NCI-H526 (cell line): ENCODE results near the gene ZDHHC9.

Experiments
- DNase-seq, 2 experiments: peaks; one replicate each; lab custom pipeline; 2025; lab: John Stamatoyannopoulos, UW

ZDHHC9 gene

GRCh38 chrX:129785160-129785947, 58.3 kb downstream of the ZDHHC9 start:
- DNase-seq = no peak

DNA sequence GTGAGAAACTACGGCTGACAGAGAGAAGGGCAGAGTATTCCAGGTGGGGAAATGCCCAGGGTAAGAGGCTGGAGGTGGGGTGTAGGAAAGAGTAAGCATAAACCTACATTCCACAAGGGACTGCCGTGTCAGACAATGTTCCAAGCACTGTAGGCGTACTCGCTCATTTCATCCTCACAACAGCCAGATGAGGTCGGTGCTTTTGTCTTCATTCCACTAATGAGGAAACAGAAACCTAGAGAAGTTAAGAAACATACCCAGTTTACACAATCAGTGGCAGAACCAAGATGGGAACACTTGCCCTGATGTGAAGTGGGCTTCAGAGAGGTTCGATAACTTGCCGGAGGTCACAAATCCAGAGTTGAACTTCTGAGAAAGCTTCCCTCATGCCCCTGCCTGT, 59.3 kb downstream of the ZDHHC9 start:
- DNase-seq = no peak

GRCh38 chrX:129783291-129783713, 60.4 kb downstream of the ZDHHC9 start:
- no peak for DNase-seq

- no peak for DNase-seq
Observed at GRCh38 chrX:129782706-129783105, 61.0 kb downstream of the ZDHHC9 start.

GRCh38 chrX:129781680-129782495, 61.8 kb downstream of the ZDHHC9 start:
- DNase-seq = no peak

- DNase-seq = no peak
Observed at GRCh38 chrX:129781134-129781672, 62.5 kb downstream of the ZDHHC9 start.

DNA sequence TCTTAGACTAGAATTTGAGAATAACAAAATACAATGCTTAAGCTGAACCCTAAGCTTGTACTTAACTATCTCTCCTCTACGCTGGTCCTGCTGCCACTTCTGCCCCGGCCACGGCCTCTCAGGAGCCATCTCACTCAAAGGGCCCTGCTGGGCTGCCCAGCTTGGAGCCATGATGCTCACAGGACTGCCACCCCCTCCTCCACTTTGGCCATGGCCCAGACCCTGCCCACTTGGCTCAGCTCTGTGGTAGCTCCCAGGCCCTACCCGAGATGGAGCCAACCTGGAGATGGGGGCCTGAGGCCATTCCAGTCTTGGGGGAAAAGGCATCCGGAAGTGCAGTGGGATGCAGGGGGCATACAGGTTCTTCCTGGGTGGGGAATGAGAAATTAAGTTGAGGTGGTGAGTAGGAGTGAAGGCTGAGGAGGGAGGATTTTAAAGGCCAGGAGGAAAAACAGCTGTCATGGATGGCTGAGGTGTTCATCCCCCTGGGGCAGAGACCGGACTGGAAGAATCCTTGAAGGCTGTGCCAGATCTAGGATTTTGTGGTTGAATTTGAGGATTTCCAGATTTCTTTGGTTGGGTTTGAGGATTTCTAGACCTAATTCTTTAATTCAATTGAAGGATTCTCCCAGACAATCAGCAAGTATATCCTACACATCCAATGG, 63.1 kb downstream of the ZDHHC9 start:
- no peak for DNase-seq

- no peak for DNase-seq
Observed at GRCh38 chrX:129779747-129780146, 63.9 kb downstream of the ZDHHC9 start, which contains the start of gene SASH3. TSS of gene SASH3 (plus strand) at chrX:129779949. CDS start at chrX:129780098, 149 bp downstream.

GRCh38 chrX:129779086-129779672, 64.5 kb downstream of the ZDHHC9 start:
- DNase-seq = no peak

DNA sequence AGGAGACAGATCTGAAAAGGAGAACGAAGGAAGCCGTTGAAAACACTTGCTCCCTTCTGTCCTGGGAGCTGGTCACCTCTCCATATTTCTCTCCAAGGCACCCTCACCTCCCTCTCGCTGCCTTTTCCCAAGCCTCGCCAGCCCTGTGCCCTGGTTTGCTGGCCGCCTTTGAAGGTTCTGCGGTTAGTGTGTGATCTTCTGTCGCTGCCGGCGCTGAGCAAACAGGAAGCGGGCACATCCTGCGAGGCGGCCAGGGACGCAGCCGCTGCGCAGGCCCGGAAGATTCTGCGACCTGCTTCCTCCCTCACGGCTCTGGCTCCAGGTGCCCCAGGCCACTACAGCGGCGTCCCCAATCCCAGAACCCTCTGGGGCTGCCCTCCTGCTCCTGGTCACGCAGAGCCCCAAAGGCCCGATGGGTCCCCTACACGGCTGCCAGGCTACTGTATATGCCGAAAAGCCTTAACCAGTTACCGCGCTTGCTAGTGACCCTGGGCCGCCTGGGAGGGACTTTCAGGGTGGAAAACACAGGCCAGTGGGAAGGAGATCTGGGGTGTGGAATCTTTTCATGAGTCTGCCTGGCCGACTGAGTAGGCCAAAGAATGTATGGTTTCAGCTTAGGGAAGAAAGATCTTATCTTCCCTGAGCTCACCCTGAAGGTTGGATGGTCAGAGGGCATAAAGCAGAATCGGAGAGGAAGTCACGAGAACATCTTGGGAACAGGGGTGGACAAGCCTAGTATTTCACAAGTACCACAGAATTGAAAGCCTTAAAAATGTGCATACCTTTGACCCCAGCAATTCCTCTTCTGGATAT, 66.3 kb downstream of the ZDHHC9 start:
- peak in 1 of 2 experiments; percentile 54 for DNase-seq

DNA sequence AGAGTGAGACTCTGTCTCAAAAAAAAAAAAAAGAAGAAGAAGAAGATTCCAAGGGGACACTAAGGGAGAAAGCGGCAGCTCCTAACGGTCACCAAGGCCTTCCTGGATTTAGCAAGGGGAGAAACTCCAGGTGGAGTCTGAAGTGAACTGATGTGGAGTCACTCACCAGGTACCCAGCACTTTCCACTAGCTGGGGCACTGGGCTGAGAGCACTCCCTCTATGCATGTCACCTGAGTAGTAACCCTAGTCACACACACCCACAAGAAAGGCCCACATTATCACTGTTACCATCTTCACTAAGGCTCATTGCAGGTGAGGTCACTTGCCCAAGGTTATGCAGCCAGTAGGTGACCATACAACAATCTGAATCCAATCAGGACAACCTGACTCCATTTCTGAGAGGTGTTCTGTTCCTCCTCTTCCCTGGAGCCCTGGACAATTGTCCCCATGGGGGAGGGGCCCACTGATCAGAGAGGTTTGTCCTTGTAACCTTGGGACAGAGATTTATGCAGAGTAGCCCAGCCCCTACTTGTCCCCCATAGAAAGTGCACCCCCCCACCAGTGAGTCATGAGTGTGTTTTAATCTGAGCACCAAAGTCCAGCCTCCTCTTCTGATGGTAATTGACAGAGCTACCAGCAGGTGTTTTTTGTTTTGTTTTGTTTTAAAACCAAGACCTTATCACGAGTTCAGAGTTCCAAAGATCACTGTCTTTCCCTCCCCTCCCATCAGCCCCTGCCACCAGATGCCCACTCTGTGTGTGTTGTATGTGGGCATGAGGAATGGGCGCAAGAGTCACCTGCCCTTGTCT, 69.8 kb downstream of the ZDHHC9 start:
- DNase-seq = no peak

GRCh38 chrX:129772796-129773431, 70.8 kb downstream of the ZDHHC9 start:
- no peak for DNase-seq

DNA sequence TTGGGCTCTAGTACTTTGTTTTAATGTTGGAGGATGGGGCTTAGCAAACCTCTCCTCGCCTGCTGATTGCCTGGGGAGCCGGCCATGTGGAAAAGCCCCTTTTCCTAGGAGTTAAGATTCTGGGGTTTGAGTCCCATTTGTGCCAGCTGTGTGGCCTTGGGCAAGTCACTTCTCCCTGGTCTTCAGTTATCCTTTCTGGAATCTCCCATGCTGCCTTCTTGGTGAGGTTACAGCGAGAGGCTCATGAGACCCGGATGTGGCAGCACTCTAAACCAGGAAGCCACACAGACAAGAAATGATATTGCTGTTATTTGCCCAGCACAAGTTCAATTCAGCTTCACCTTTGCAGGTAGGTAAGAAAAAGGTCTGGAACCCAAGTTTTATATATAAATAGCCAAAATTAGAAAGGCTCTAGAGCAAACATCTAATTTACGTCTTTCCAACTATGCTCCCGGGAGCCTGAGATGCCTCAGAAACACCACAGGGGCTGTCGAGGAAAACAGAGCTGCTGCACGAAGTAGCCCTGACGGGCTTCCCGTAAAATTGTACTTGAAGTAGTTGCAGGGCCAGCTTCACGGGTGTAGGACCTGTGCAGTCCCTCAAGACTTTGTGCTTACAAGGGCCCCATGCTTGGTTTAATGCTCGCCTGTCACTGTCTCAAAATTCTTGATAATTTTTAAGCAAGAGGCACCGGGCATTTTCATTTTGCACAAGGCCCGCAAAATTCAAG, 72.3 kb downstream of the ZDHHC9 start:
- no peak for DNase-seq

- no peak for DNase-seq
Observed at GRCh38 chrX:129769467-129770154, 74.1 kb downstream of the ZDHHC9 start.

GRCh38 chrX:129768586-129769466, 74.9 kb downstream of the ZDHHC9 start:
- no peak for DNase-seq

DNA sequence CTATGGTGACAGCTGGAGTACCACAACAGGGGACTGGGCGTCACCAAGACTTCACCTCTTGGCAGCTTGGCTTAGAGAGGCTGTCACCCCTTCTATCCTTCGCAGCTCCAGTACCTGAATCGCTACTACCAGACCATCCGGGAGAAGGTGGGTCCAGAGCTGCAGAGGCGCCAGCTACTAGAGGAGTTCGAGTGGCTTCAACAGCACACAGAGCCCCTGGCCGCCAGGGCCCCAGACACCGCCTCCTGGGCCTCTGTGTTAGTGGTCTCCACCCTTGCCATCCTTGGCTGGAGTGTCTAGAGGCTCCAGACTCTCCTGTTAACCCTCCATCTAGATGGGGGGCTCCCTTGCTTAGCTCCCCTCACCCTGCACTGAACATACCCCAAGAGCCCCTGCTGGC, 75.5 kb downstream of the ZDHHC9 start:
- no peak for DNase-seq

- no peak for DNase-seq
Observed at GRCh38 chrX:129763666-129764065, 80.0 kb downstream of the ZDHHC9 start.
